Activated naive CD4-positive, alpha-beta T cell treated with anti-CD3 and anti-CD28 coated beads for 36 hours (primary cell): ENCODE measurements around the gene AQP11. TPM values are rescaled to one million over a fixed set of nuclear protein-coding genes. Genes with fewer than 3 reads are reported as not detected.
"Not testable (repeated sequence)": the region's sequence is repeated elsewhere in the genome, so short reads cannot be mapped to it uniquely, and the experiment has no call there.

Experiments
- CTCF ChIA-PET: fragments of 350-600 bp; sonication (Branson Sonifier 250); formaldehyde crosslinking; loops from one replicate; lab custom pipeline; 2021; ENCODE audit warnings: antibody characterized with exemption; lab: Charles Lee
- DNase-seq: peaks from one replicate; pipeline ENCODE4 v3.0.0-alpha.2; 2020
- H3K27ac Mint-ChIP-seq: one replicate; pipeline ENCODE4 v1.8.0; 2021; ENCODE audit warnings: mild to moderate bottlenecking, mixed read lengths
- H3K27me3 Mint-ChIP-seq: one replicate; pipeline ENCODE4 v1.8.0; 2021; ENCODE audit warnings: low read depth, mixed read lengths
- H3K36me3 Mint-ChIP-seq: one replicate; pipeline ENCODE4 v1.8.0; 2021; ENCODE audit warnings: low read depth, mixed read lengths
- H3K4me1 Mint-ChIP-seq: one replicate; pipeline ENCODE4 v1.8.0; 2021; ENCODE audit warnings: low read depth, mixed read lengths
- H3K4me3 Mint-ChIP-seq: one replicate; pipeline ENCODE4 v1.8.0; 2021; ENCODE audit warnings: mild to moderate bottlenecking, moderate library complexity, mixed read lengths
- H3K9me3 Mint-ChIP-seq: one replicate; pipeline ENCODE4 v1.8.0; 2021; ENCODE audit warnings: mixed read lengths
- intact Hi-C: fragments of 100-400 bp; cut with micrococcal nuclease; formaldehyde crosslinking; loops from one replicate; pipeline ENCODE4 v1.15.1; 2023
- total RNA-seq, 2 experiments: library from RNA; stranded (reverse); gene quantifications; one replicate each; pipeline ENCODE4 v1.2.3, GENCODE V29; 2021

The AQP11 gene
- total RNA-seq, 2 experiments from 2014 or later: 0.24 to 0.49 TPM

GRCh38 chr11:77602381-77603088 is 12.8 kb downstream of the AQP11 start:
- H3K4me1 Mint-ChIP-seq: no peaks in the 10 kb centered on the region
- CTCF ChIA-PET: interaction anchor here (0.7 to 1.8 kb wide), 4 partner anchors 17 to 415 kb away, joined by 3 to 5 read pairs (median 4); no protein-coding TSS in a partner anchor
- no peak overlapping the region for H3K27ac Mint-ChIP-seq
- no peaks in the 10 kb centered on the region for H3K9me3 Mint-ChIP-seq
- H3K27me3 Mint-ChIP-seq: no peaks in the 10 kb centered on the region
- intact Hi-C loops: no loop called here
- DNase-seq: no peak
- H3K36me3 Mint-ChIP-seq: peaks cover 2% of the 10 kb centered on the region
- no peak overlapping the region for H3K4me3 Mint-ChIP-seq

DNA sequence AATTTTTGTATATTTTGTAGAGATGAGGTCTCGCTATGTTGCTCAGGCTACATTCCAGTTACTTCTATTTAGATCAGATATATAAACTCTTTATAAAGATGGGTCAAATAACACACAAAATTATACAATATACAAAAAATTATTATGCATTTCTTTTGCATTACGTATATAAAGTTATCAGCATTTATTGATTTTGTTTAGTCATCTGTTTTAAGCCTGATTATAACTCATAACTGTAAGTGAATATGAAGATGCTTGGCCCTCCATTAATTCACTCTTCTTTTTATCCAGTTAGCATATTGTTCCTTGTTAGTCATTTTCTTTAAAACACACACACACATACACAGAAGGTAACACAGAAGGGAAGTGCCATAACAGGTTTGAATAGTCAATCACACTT is 14.5 kb downstream of the AQP11 start:
- CTCF ChIA-PET: interaction anchor here (1.8 kb wide), 1 partner anchor 417 kb away, joined by 5 read pairs; no protein-coding TSS in a partner anchor
- H3K4me1 Mint-ChIP-seq: no peaks in the 10 kb centered on the region

DNA sequence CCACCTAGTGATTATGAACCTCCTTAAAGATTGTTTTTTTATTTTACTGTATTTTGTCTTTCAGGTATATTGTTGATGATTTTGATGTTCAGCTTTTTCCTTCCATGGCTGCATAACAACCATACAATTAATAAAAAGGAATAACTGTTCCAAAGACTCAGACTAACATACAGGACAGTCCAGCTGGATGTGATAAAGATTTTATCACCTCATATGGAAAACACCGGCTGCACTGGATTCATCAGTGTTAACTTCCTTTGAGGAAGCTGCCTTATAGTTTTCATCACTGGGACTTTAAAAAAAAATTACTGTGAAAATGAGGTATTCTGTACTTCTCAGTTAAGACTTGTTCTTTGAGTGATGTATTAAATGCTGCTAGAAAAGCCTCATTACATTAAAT is 19.5 kb downstream of the AQP11 start:
- H3K27ac Mint-ChIP-seq: no peak overlapping the region
- H3K27me3 Mint-ChIP-seq: no peaks in the 10 kb centered on the region
- CTCF ChIA-PET: interaction anchor here (0.9 kb wide), 1 partner anchor 14 kb away, joined by 3 read pairs; no protein-coding TSS in a partner anchor
- H3K4me3 Mint-ChIP-seq: no peak overlapping the region
- peaks cover 24% of the 10 kb centered on the region for H3K36me3 Mint-ChIP-seq
- DNase-seq: no peak
- no peaks in the 10 kb centered on the region for H3K9me3 Mint-ChIP-seq
- intact Hi-C loops: no loop called here
- H3K4me1 Mint-ChIP-seq: no peaks in the 10 kb centered on the region

More for the DNA sequence above, 14.5 kb downstream of the AQP11 start:
- Mint-ChIP-seq H3K36me3 (peaks cover 10% of the 10 kb centered on the region), H3K4me3 (no peak overlapping the region), H3K9me3 (no peaks in the 10 kb centered on the region), H3K27me3 (no peaks in the 10 kb centered on the region), H3K27ac (no peak overlapping the region)
- no peak for DNase-seq
- intact Hi-C loops: no loop called here

GRCh38 chr11:77611921-77612320 is 22.2 kb downstream of the AQP11 start:
- no peaks in the 10 kb centered on the region for H3K4me1 Mint-ChIP-seq
- H3K36me3 Mint-ChIP-seq: peaks cover 35% of the 10 kb centered on the region
- no peaks in the 10 kb centered on the region for H3K9me3 Mint-ChIP-seq
- H3K27me3 Mint-ChIP-seq: no peaks in the 10 kb centered on the region
- intact Hi-C loops: no loop called here
- DNase-seq: no peak
- H3K4me3 Mint-ChIP-seq: no peak overlapping the region
- CTCF ChIA-PET: no interaction called here
- no peak overlapping the region for H3K27ac Mint-ChIP-seq

GRCh38 chr11:77617892-77618291 is 28.1 kb downstream of the AQP11 start:
- Mint-ChIP-seq H3K27ac (no peak overlapping the region), H3K36me3 (peaks cover 26% of the 10 kb centered on the region), H3K4me1 (no peaks in the 10 kb centered on the region), H3K4me3 (no peak overlapping the region), H3K27me3 (no peaks in the 10 kb centered on the region), H3K9me3 (no peaks in the 10 kb centered on the region)
- CTCF ChIA-PET: interaction anchor here (0.5 kb wide), 1 partner anchor 24 kb away, joined by 4 read pairs; no protein-coding TSS in a partner anchor
- no peak for DNase-seq
- intact Hi-C loops: loop anchor here (2.0 kb wide), 1 partner anchor 205 kb away; no protein-coding TSS in a partner anchor

DNA sequence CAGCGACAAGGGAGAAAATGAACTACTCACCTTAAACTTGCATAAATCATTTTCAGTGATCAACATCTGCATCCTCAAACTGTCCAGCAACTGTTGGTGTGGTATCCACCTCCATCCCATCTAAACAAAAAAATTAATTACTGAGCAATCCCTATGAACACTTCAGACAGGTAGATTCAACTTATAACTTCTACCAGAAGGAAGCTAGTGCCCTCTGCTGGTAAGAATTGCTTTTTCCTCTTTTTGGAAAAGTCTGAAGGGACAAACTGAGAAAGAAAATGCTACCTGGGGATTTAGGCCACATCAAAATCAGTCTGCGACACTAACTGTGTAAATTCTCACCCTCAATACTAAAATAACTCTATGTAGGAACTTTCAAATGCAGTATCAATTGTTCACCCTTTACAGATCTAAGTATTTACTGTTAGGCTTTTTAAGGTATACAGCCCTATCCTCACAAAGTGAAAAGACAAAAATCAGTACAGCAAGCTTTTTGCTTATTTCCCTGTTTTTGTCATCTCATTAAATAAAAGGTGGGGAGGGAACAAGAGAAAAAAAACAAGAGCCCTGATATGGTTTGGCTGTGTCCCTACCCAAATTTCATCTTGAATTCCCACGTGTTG is 29.9 kb downstream of the AQP11 start:
- H3K4me1 Mint-ChIP-seq: no peaks in the 10 kb centered on the region
- H3K27me3 Mint-ChIP-seq: no peaks in the 10 kb centered on the region
- peaks cover 24% of the 10 kb centered on the region for H3K36me3 Mint-ChIP-seq
- no peak overlapping the region for H3K27ac Mint-ChIP-seq
- CTCF ChIA-PET: interaction anchor here (0.6 to 1.9 kb wide), 11 partner anchors 11 to 528 kb away, joined by 3 to 11 read pairs (median 3); no protein-coding TSS in a partner anchor
- intact Hi-C loops: loop anchor here (1.0 to 5.0 kb wide), 4 partner anchors 207 to 572 kb away; no protein-coding TSS in a partner anchor
- DNase-seq: no peak
- H3K4me3 Mint-ChIP-seq: no peak overlapping the region
- H3K9me3 Mint-ChIP-seq: no peaks in the 10 kb centered on the region

GRCh38 chr11:77630157-77630710 is 40.5 kb downstream of the AQP11 start:
- Mint-ChIP-seq H3K4me3 (no peak overlapping the region), H3K27ac (peak overlapping the region; percentile 62), H3K9me3 (no peaks in the 10 kb centered on the region), H3K36me3 (peaks cover 27% of the 10 kb centered on the region), H3K4me1 (peaks cover 40% of the 10 kb centered on the region), H3K27me3 (no peaks in the 10 kb centered on the region)
- intact Hi-C loops: no loop called here
- no peak for DNase-seq
- CTCF ChIA-PET: interaction anchor here (0.5 to 1.0 kb wide), 3 partner anchors 11 to 184 kb away, joined by 3 to 5 read pairs (median 5); no protein-coding TSS in a partner anchor

- H3K27me3 Mint-ChIP-seq, DNase-seq, H3K4me3 Mint-ChIP-seq, H3K27ac Mint-ChIP-seq, CTCF ChIA-PET, H3K9me3 Mint-ChIP-seq, intact Hi-C loops: not testable (repeated sequence)
- peaks cover 58% of the 10 kb centered on the region for H3K4me1 Mint-ChIP-seq
- H3K36me3 Mint-ChIP-seq: peaks cover 24% of the 10 kb centered on the region
These were observed 44.2 kb downstream of the AQP11 start for GRCh38 chr11:77633926-77634325.

GRCh38 chr11:77636731-77637344 is 47.1 kb downstream of the AQP11 start:
- no peaks in the 10 kb centered on the region for H3K9me3 Mint-ChIP-seq

DNA sequence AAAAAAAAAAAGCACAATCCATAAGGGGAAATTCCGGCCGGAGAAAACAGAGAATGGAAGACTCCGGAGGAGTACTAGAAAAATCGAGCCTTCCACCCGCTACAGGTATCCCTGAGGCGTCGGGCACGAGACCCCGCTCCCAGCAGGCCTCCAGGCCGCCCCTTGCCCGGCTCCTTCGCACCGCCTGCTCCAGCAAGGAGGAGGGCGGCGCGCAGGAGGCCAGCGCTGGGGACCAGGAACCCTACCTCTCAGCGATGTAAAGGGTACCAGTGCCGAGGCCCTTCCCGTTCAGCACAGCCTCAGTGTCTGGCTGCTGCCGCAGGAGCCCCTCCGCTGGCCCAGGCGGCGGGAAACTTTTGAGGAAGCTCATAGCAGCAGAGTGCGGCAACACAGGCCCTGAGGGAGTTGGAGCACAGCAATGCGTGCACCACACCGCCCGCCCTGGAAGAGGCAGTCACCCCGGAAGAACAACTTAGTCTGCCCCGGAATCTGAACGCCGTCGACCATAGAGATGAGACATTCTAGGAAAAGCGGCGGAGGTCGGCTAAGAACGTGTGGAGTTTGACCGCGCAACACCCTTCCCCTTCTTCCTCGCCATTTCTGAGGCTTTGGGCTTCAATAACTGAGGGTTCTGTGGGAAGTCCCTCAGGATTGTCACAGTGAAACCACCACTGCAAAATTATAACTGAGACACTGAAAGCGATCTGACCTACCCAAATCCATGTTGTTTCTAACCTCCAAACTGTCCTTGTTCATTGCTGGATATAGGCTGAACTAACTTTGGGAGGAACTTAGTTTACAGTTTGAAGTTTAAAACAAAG is 47.8 kb downstream of the AQP11 start, which contains the start of gene CLNS1A:
Gene CLNS1A, minus strand, starts transcription at position 450 of the 821 bp plus-strand sequence. Its CDS starts 80 bp downstream, at position 370.
- peak within 1 kb of the TSS; percentile 92 for H3K27ac Mint-ChIP-seq
- intact Hi-C loops: loop anchor here (1.0 to 5.0 kb wide), 8 partner anchors 48 to 565 kb away; partner anchors contain the start of genes AQP11, INTS4, KCTD21 and PAK1
- peak within 1 kb of the TSS; percentile 89 for H3K4me3 Mint-ChIP-seq
- peaks cover 35% of the 10 kb centered on the region for H3K4me1 Mint-ChIP-seq
- CTCF ChIA-PET: no interaction called here
- no peaks in the 10 kb centered on the region for H3K27me3 Mint-ChIP-seq
- H3K36me3 Mint-ChIP-seq: peaks cover 15% of the 10 kb centered on the region
- H3K9me3 Mint-ChIP-seq: no peaks in the 10 kb centered on the region
- DNase-seq: peak; percentile 90

More at GRCh38 chr11:77636731-77637344, 47.1 kb downstream of the AQP11 start:
- Mint-ChIP-seq H3K27me3 (no peaks in the 10 kb centered on the region), H3K36me3 (peaks cover 18% of the 10 kb centered on the region), H3K4me1 (peaks cover 40% of the 10 kb centered on the region), H3K27ac (peak overlapping the region; percentile 92), H3K4me3 (peak overlapping the region; percentile 89)
- intact Hi-C loops: loop anchor here (1.0 to 5.0 kb wide), 8 partner anchors 48 to 565 kb away; partner anchors contain the start of genes AQP11, INTS4, KCTD21 and PAK1
- DNase-seq: no peak
- CTCF ChIA-PET: no interaction called here

GRCh38 chr11:77642228-77642627 is 52.5 kb downstream of the AQP11 start:
- Mint-ChIP-seq H3K4me3 (no peak overlapping the region), H3K27ac (no peak overlapping the region), H3K4me1 (peaks cover 4% of the 10 kb centered on the region)

More at GRCh38 chr11:77642228-77642627, 52.5 kb downstream of the AQP11 start:
- H3K9me3 Mint-ChIP-seq: no peaks in the 10 kb centered on the region
- H3K27me3 Mint-ChIP-seq: peaks cover 6% of the 10 kb centered on the region
- no peaks in the 10 kb centered on the region for H3K36me3 Mint-ChIP-seq
- no peak for DNase-seq
- CTCF ChIA-PET: no interaction called here
- intact Hi-C loops: no loop called here
